Activated CD8-positive, alpha-beta T cell treated with anti-CD3 and anti-CD28 coated beads for 36 hours (primary cell): Measurements from ENCODE around the gene TTC39C. TPM values are rescaled to one million over a fixed set of nuclear protein-coding genes. Genes with fewer than 3 reads are reported as not detected.

Source experiments
- ATAC-seq: fragments of 200-7000 bp; cut with Tn5 transposase; one replicate; pipeline ENCODE4 v1.10.0; 2021; ENCODE audit warnings: mild to moderate bottlenecking, moderate library complexity
- CTCF ChIA-PET: fragments of 350-600 bp; sonication (Branson Sonifier 250); formaldehyde crosslinking; loops from one replicate; lab custom pipeline; 2021; ENCODE audit warnings: antibody characterized with exemption; lab: Charles Lee
- POLR2A ChIA-PET: fragments of 350-600 bp; sonication (Branson Sonifier 250); formaldehyde crosslinking; loops from one replicate; lab custom pipeline; 2021; ENCODE audit warnings: antibody characterized with exemption; lab: Charles Lee
- DNase-seq: peaks from one replicate; pipeline ENCODE4 v3.0.0-alpha.2; 2020
- H3K27ac Mint-ChIP-seq: one replicate; pipeline ENCODE4 v1.8.0; 2021; ENCODE audit warnings: mild to moderate bottlenecking, mixed read lengths
- H3K27me3 Mint-ChIP-seq: one replicate; pipeline ENCODE4 v1.8.0; 2021; ENCODE audit warnings: mixed read lengths
- H3K36me3 Mint-ChIP-seq: one replicate; pipeline ENCODE4 v1.8.0; 2021; ENCODE audit warnings: low read depth, mixed read lengths
- H3K4me1 Mint-ChIP-seq: one replicate; pipeline ENCODE4 v1.8.0; 2021; ENCODE audit warnings: low read depth, mixed read lengths
- H3K4me3 Mint-ChIP-seq: one replicate; pipeline ENCODE4 v1.8.0; 2021; ENCODE audit warnings: mild to moderate bottlenecking, moderate library complexity, mixed read lengths
- H3K9me3 Mint-ChIP-seq: one replicate; pipeline ENCODE4 v1.8.0; 2021; ENCODE audit warnings: mixed read lengths
- intact Hi-C: fragments of 100-400 bp; cut with micrococcal nuclease; formaldehyde crosslinking; loops from one replicate; pipeline ENCODE4 v1.10.0; 2022
- total RNA-seq, 2 experiments: library from RNA; stranded (reverse); gene quantifications; one replicate each; pipeline ENCODE4 v1.2.3, GENCODE V29; 2021
- TF ChIP-seq, protein P1 (sequence below): fragments of 200-600 bp; IDR thresholded peaks from one replicate; pipeline ENCODE4 v1.8.0; 2022; ENCODE audit warnings: antibody characterized with exemption, mild to moderate bottlenecking

Gene TTC39C
- total RNA-seq, 2 experiments from 2014 or later = 37.9 to 43.0 TPM

DNA sequence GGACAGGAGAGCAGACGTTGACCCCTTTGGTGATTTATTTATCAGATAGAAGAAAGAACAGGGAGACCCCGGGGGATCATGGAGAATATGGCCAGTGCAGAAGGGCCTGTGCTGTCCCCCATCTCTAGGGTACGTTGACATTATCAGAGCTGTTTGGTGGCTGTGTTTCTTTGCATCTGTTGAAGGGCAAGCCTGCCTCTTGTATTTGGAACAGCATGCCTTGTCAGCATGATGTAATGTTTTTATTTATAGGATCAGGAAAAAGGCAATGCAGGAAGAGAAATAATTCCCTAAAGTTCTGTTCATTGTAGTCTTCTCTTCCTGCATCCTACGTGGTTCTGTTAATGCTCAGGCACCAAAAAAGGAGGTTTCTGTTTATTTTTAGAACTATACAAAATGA, 74.5 kb downstream of the TTC39C start:
- H3K9me3 Mint-ChIP-seq = no peaks in the 10 kb centered on the region
- H3K4me3 Mint-ChIP-seq = no peak overlapping the region
- peaks cover 27% of the 10 kb centered on the region for H3K36me3 Mint-ChIP-seq
- no peak overlapping the region for H3K27ac Mint-ChIP-seq
- CTCF ChIA-PET = interaction anchor here (1.4 kb wide), 1 partner anchor 29 kb away, joined by 4 read pairs; no protein-coding TSS in a partner anchor
- POLR2A ChIA-PET = interaction anchor here (1.5 kb wide), 1 partner anchor 106 kb away, joined by 3 read pairs; no protein-coding TSS in a partner anchor
- intact Hi-C loops = no loop called here
- H3K27me3 Mint-ChIP-seq = no peaks in the 10 kb centered on the region
- no peak for DNase-seq
- ATAC-seq = no peak
- TF ChIP-seq, protein P1, sequence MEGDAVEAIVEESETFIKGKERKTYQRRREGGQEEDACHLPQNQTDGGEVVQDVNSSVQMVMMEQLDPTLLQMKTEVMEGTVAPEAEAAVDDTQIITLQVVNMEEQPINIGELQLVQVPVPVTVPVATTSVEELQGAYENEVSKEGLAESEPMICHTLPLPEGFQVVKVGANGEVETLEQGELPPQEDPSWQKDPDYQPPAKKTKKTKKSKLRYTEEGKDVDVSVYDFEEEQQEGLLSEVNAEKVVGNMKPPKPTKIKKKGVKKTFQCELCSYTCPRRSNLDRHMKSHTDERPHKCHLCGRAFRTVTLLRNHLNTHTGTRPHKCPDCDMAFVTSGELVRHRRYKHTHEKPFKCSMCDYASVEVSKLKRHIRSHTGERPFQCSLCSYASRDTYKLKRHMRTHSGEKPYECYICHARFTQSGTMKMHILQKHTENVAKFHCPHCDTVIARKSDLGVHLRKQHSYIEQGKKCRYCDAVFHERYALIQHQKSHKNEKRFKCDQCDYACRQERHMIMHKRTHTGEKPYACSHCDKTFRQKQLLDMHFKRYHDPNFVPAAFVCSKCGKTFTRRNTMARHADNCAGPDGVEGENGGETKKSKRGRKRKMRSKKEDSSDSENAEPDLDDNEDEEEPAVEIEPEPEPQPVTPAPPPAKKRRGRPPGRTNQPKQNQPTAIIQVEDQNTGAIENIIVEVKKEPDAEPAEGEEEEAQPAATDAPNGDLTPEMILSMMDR = no peak
- peaks cover 15% of the 10 kb centered on the region for H3K4me1 Mint-ChIP-seq

DNA sequence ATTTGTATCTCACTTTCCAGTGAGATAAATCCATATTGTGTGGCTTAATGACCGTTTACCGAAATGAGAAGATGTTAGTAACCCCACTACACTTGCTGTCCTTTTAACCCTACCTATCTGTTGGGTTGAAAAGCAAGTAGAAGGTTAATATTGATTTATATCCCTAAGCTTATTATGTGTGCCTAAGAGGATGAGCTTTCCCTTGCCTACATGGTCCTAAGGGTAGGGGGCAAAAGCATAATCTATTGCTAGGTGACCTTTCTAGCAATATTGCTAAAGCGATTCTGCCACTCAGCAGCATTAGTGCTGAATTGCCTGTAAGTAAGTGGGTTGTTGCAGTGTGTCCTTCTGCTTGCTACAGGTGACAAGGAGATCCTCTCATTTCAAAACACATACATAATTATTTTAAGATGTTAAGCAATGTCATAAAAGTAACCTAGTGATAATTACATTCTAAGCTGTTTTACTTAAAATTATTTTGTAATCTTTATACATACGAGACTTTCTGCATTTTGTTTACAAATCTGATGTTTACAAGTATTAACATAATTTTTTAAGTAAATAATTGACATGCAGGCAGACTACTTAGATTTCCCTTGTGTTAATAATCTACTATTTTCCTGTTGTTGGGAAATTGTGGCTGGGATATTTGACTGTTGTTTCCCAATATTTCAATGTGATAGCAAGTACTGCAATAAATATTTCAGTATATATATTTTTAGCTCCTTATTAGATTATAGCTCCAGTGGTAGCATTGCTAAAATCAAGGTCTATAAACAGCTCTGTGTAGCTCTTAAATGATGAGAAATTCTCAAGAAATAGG, 75.2 kb downstream of the TTC39C start:
- intact Hi-C loops = no loop called here
- H3K4me1 Mint-ChIP-seq = peaks cover 21% of the 10 kb centered on the region
- H3K9me3 Mint-ChIP-seq = no peaks in the 10 kb centered on the region
- peaks cover 33% of the 10 kb centered on the region for H3K36me3 Mint-ChIP-seq
- H3K27me3 Mint-ChIP-seq = no peaks in the 10 kb centered on the region
- ATAC-seq (no peak), DNase-seq (no peak)
- CTCF ChIA-PET = interaction anchor here (0.6 to 1.3 kb wide), 2 partner anchors 25 to 265 kb away, joined by 3 read pairs; no protein-coding TSS in a partner anchor
- POLR2A ChIA-PET = interaction anchor here (0.7 to 1.5 kb wide), 2 partner anchors 107 to 212 kb away, joined by 3 read pairs; no protein-coding TSS in a partner anchor
- no peak overlapping the region for H3K4me3 Mint-ChIP-seq
- no peak overlapping the region for H3K27ac Mint-ChIP-seq
- TF ChIP-seq, protein P1 = no peak

DNA sequence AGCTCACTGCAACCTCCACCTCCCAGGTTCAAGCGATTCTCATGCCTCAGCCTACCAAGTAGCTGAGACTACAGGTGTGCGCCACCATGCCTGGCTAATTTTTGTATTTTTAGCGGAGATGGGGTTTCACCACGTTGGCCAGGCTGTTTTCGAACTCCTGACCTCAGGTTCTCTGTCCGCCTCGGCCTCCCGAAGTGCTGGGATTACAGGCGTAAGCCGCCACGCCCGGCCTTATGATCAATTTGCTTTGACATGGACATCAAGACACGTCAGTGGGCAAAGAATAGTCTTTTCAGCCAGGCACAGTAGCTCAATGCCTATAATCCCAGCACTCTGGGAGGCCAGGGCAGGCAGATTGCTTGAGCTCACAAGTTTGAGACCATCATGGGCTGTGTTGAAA, 76.3 kb downstream of the TTC39C start:
- peaks cover 41% of the 10 kb centered on the region for H3K36me3 Mint-ChIP-seq
- H3K27me3 Mint-ChIP-seq = no peaks in the 10 kb centered on the region
- ATAC-seq = no peak
- DNase-seq = no peak
- no peaks in the 10 kb centered on the region for H3K9me3 Mint-ChIP-seq
- TF ChIP-seq, protein P1 = no peak
- intact Hi-C loops = no loop called here
- peaks cover 26% of the 10 kb centered on the region for H3K4me1 Mint-ChIP-seq
- POLR2A ChIA-PET = no interaction called here
- CTCF ChIA-PET = interaction anchor here (0.6 to 1.3 kb wide), 2 partner anchors 14 to 24 kb away, joined by 3 read pairs; no protein-coding TSS in a partner anchor
- no peak overlapping the region for H3K4me3 Mint-ChIP-seq
- H3K27ac Mint-ChIP-seq = no peak overlapping the region

DNA sequence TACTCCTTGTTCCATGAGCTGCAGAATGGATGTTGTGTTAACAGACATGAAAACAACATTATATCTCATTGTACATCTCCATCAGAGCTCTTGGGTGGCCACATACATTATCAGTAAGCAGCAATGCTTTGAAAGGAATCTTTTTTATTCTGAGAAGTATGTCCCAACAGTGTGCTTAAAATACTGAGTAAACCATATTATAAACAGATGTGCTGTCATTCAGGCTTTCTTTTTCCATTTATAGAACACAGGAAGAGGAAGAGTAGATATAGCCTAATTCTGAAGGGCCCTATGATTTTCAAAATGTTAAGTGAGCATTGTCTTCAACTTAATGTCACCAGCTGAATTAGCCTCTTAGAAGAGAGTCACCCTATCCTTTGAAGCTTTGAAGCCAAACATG, 80.0 kb downstream of the TTC39C start:
- no peak for ATAC-seq
- POLR2A ChIA-PET = no interaction called here
- H3K27ac Mint-ChIP-seq = peak overlapping the region; percentile 37

More for the DNA sequence above, 80.0 kb downstream of the TTC39C start:
- no peaks in the 10 kb centered on the region for H3K27me3 Mint-ChIP-seq
- H3K4me3 Mint-ChIP-seq = no peak overlapping the region
- H3K36me3 Mint-ChIP-seq = peaks cover 47% of the 10 kb centered on the region
- no peak for DNase-seq
- peaks cover 20% of the 10 kb centered on the region for H3K4me1 Mint-ChIP-seq
- TF ChIP-seq, protein P1 = no peak
- CTCF ChIA-PET = interaction anchor here (1.3 kb wide), 1 partner anchor 14 kb away, joined by 5 read pairs; no protein-coding TSS in a partner anchor
- H3K9me3 Mint-ChIP-seq = peaks cover 5% of the 10 kb centered on the region
- intact Hi-C loops = no loop called here
